Osteocyte (in vitro differentiated cells): ENCODE measurements around the gene DDAH1. TPM values are rescaled to one million over a fixed set of nuclear protein-coding genes. Genes with fewer than 3 reads are reported as not detected.
A peak's percentile ranks its signal among the peaks of the same experiment; 100 is the strongest.

Source experiments
- DNase-seq: peaks from one replicate; pipeline ENCODE4 v3.0.0; 2021; ENCODE audit warnings: mixed read lengths; ENCODE audit not compliant: unreplicated experiment; ENCODE audit errors: extremely low spot score
- H3K27ac Mint-ChIP-seq: one replicate; pipeline ENCODE4 v1.8.0; 2021; ENCODE audit warnings: mild to moderate bottlenecking, mixed read lengths; ENCODE audit not compliant: unreplicated experiment
- H3K27me3 Mint-ChIP-seq: one replicate; pipeline ENCODE4 v1.8.0; 2021; ENCODE audit warnings: mixed read lengths; ENCODE audit not compliant: unreplicated experiment
- H3K36me3 Mint-ChIP-seq: one replicate; pipeline ENCODE4 v1.8.0; 2021; ENCODE audit warnings: mixed read lengths; ENCODE audit not compliant: unreplicated experiment
- H3K4me1 Mint-ChIP-seq: one replicate; pipeline ENCODE4 v1.8.0; 2021; ENCODE audit warnings: mixed read lengths; ENCODE audit not compliant: unreplicated experiment
- H3K4me3 Mint-ChIP-seq: one replicate; pipeline ENCODE4 v1.8.0; 2021; ENCODE audit warnings: mild to moderate bottlenecking, moderate library complexity, mixed read lengths; ENCODE audit not compliant: unreplicated experiment
- H3K9me3 Mint-ChIP-seq: one replicate; pipeline ENCODE4 v1.8.0; 2021; ENCODE audit warnings: mixed read lengths; ENCODE audit not compliant: unreplicated experiment
- CTCF ChIP-seq: fragments of 200-600 bp; sonication (generic); IDR thresholded peaks from 2 replicates; pipeline ENCODE4 v1.5.0; 2021; ENCODE audit warnings: antibody characterized with exemption, mild to moderate bottlenecking, moderate library complexity
- total RNA-seq: library from RNA; stranded (reverse); gene quantifications from 2 replicates; pipeline ENCODE4 v1.2.1, GENCODE V29; 2021

Gene DDAH1
- total RNA-seq, 1 donor from 2014 or later: 46.8 TPM

- H3K4me1 Mint-ChIP-seq: peaks cover 79% of the 10 kb centered on the region
These were observed 101.4 kb downstream of the DDAH1 start for GRCh38 chr1:85363521-85363920.

GRCh38 chr1:85363092-85363491 lies 101.9 kb downstream of the DDAH1 start:
- Mint-ChIP-seq H3K4me3 (no peak overlapping the region), H3K4me1 (peaks cover 77% of the 10 kb centered on the region), H3K9me3 (no peaks in the 10 kb centered on the region), H3K27ac (peak overlapping the region; percentile 42), H3K36me3 (peaks cover 4% of the 10 kb centered on the region), H3K27me3 (no peaks in the 10 kb centered on the region)
- TF ChIP-seq CTCF: no peak
- DNase-seq: no peak

More at GRCh38 chr1:85363521-85363920, 101.4 kb downstream of the DDAH1 start:
- Mint-ChIP-seq H3K9me3 (no peaks in the 10 kb centered on the region), H3K27me3 (no peaks in the 10 kb centered on the region), H3K27ac (peak overlapping the region; percentile 15), H3K36me3 (peaks cover 4% of the 10 kb centered on the region), H3K4me3 (no peak overlapping the region)
- TF ChIP-seq CTCF: no peak
- no peak for DNase-seq

DNA sequence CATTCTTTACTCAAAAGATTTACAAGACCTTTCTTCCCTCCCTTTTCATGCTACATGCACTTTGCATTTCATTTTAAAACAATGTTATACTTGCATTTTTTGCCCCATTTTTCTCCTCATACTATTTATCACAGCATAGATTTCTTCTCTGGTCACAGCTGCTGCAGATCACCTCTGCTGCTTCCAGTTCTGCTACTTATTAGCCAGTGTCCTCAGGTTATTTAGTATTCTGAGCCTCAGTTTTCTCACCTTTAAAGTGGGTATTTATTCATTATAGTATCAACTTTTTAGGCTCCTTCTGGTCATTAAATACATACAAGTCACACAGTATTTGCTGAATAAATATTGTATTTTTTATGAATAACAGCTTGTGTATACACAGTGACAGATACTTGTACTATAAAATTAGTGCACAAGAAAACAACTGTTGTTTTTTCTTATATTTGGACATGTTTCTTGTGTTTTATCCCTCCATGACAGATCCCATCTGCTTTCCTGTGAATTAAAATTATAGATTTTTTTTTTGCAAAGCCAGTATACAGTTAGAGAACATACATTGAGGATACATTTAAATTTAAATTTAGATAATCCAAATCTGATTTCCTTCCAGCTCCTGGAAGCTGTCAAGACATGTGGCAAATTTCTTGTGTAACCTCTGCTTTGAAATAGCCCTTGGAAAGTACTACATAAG lies 103.2 kb downstream of the DDAH1 start:
- H3K36me3 Mint-ChIP-seq: peaks cover 8% of the 10 kb centered on the region

GRCh38 chr1:85360730-85361493 lies 104.0 kb downstream of the DDAH1 start:
- H3K4me1 Mint-ChIP-seq: peaks cover 72% of the 10 kb centered on the region

More for the DNA sequence above, 103.2 kb downstream of the DDAH1 start:
- Mint-ChIP-seq H3K27me3 (no peaks in the 10 kb centered on the region), H3K4me3 (no peak overlapping the region), H3K9me3 (no peaks in the 10 kb centered on the region), H3K27ac (peak overlapping the region; percentile 87), H3K4me1 (peaks cover 72% of the 10 kb centered on the region)
- DNase-seq: no peak
- TF ChIP-seq CTCF: no peak

More at GRCh38 chr1:85360730-85361493, 104.0 kb downstream of the DDAH1 start:
- H3K36me3 Mint-ChIP-seq: peaks cover 7% of the 10 kb centered on the region
- no peak for DNase-seq
- H3K4me3 Mint-ChIP-seq: no peak overlapping the region
- no peaks in the 10 kb centered on the region for H3K27me3 Mint-ChIP-seq
- H3K9me3 Mint-ChIP-seq: no peaks in the 10 kb centered on the region
- TF ChIP-seq CTCF: no peak
- H3K27ac Mint-ChIP-seq: peak overlapping the region; percentile 87
